CD1c-positive myeloid dendritic cell (primary cell): ENCODE results near the gene SYNDIG1.
"Not testable (repeated sequence)": the region's sequence is repeated elsewhere in the genome, so short reads cannot be mapped to it uniquely, and the experiment has no call there.

Experiments
- DNase-seq: peaks from one replicate; pipeline ENCODE4 v3.0.0-alpha.2; 2016; ENCODE audit errors: extremely low spot score

SYNDIG1 gene

GRCh38 chr20:24611360-24612140, 142.1 kb downstream of the SYNDIG1 start:
- DNase-seq: no peak

GRCh38 chr20:24612799-24613775, 143.7 kb downstream of the SYNDIG1 start:
- DNase-seq: no peak

- DNase-seq: no peak
Observed at GRCh38 chr20:24614341-24614740, 144.9 kb downstream of the SYNDIG1 start.

GRCh38 chr20:24615353-24615752, 145.9 kb downstream of the SYNDIG1 start:
- DNase-seq: no peak

- no peak for DNase-seq
Observed at GRCh38 chr20:24616258-24617079, 147.0 kb downstream of the SYNDIG1 start.

GRCh38 chr20:24617080-24617432, 147.6 kb downstream of the SYNDIG1 start:
- no peak for DNase-seq

- DNase-seq: no peak
Observed at GRCh38 chr20:24617757-24618450, 148.5 kb downstream of the SYNDIG1 start.

GRCh38 chr20:24618739-24619138, 149.3 kb downstream of the SYNDIG1 start:
- no peak for DNase-seq

GRCh38 chr20:24619212-24619611, 149.8 kb downstream of the SYNDIG1 start:
- DNase-seq: no peak

GRCh38 chr20:24620937-24621519, 151.6 kb downstream of the SYNDIG1 start:
- DNase-seq: no peak

- no peak for DNase-seq
Observed at GRCh38 chr20:24622856-24623255, 153.4 kb downstream of the SYNDIG1 start.

GRCh38 chr20:24626141-24626540, 156.7 kb downstream of the SYNDIG1 start:
- DNase-seq: not testable (repeated sequence)

- no peak for DNase-seq
Observed at GRCh38 chr20:24627291-24627690, 157.9 kb downstream of the SYNDIG1 start.

- no peak for DNase-seq
Observed at GRCh38 chr20:24627926-24628325, 158.5 kb downstream of the SYNDIG1 start.

- no peak for DNase-seq
Observed at GRCh38 chr20:24628985-24629384, 159.6 kb downstream of the SYNDIG1 start.

GRCh38 chr20:24629668-24630067, 160.2 kb downstream of the SYNDIG1 start:
- no peak for DNase-seq

- no peak for DNase-seq
Observed at GRCh38 chr20:24630486-24631172, 161.2 kb downstream of the SYNDIG1 start.

GRCh38 chr20:24631173-24631505, 161.7 kb downstream of the SYNDIG1 start:
- no peak for DNase-seq

- DNase-seq: no peak
Observed at GRCh38 chr20:24632581-24632980, 163.2 kb downstream of the SYNDIG1 start.

- DNase-seq: no peak
Observed at GRCh38 chr20:24633026-24633425, 163.6 kb downstream of the SYNDIG1 start.
